ENCODE results near the gene KLC4. TPM values are rescaled to one million over a fixed set of nuclear protein-coding genes. Genes with fewer than 3 reads are reported as not detected.

KLC4 gene
- total and polyA plus RNA-seq, 9 of the 15 experiments (the other 6 are each of a cell fraction or from before 2014, with no cell fraction given), result 1.7 to 16.2 (median 7.7) TPM

DNA sequence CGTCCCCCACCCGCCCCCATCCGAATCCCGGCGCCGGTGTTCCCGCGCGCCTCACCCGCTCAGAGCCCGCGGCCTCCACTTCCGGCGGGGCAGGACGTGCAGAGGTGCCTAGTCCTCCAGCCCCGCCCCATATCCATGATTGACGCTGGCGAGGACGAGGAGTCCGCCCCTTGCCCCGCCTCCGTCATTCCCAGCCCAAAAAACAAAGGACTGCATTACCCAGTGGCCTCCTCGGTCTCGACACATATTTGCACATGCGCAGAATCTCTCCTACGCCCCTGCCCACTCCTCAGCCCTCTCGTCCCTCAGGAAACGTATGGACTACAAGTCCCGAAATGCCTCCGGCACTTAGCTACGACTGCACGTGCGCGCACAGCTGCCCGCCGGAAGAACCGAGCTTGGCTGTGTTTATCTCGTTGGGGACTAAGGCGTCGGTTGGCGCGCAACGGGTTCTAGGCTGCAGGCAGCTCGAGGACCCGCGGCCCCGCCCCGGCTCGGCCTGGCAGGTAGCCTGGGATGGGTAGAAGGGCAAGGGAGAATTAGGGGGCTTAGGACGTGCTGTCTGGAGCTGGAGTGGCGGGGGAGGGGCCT is 45.5 kb upstream of the KLC4 start, which contains the start of the genes KLHDC3 and MEA1 (continued):
- TF ChIP-seq HOXB6 (CRISPR knock-in tag; IDR thresholded peaks at IDR 0.05; ENCODE audit: borderline replicate concordance) (no peak), RUNX1 (IDR thresholded peaks at IDR 0.05; ENCODE audit: low read depth) (no peak), NR1H2 (CRISPR knock-in tag; IDR thresholded peaks at IDR 0.05) (no peak), ZNF76 (CRISPR knock-in tag; IDR thresholded peaks at IDR 0.05; ENCODE audit: borderline replicate concordance) (no peak), ZNF146 (CRISPR knock-in tag; IDR thresholded peaks at IDR 0.05; ENCODE audit: unreplicated experiment) (no peak), ZNF583 (CRISPR knock-in tag; IDR thresholded peaks at IDR 0.05) (no peak)
- TF ChIP-seq, protein P1, sequence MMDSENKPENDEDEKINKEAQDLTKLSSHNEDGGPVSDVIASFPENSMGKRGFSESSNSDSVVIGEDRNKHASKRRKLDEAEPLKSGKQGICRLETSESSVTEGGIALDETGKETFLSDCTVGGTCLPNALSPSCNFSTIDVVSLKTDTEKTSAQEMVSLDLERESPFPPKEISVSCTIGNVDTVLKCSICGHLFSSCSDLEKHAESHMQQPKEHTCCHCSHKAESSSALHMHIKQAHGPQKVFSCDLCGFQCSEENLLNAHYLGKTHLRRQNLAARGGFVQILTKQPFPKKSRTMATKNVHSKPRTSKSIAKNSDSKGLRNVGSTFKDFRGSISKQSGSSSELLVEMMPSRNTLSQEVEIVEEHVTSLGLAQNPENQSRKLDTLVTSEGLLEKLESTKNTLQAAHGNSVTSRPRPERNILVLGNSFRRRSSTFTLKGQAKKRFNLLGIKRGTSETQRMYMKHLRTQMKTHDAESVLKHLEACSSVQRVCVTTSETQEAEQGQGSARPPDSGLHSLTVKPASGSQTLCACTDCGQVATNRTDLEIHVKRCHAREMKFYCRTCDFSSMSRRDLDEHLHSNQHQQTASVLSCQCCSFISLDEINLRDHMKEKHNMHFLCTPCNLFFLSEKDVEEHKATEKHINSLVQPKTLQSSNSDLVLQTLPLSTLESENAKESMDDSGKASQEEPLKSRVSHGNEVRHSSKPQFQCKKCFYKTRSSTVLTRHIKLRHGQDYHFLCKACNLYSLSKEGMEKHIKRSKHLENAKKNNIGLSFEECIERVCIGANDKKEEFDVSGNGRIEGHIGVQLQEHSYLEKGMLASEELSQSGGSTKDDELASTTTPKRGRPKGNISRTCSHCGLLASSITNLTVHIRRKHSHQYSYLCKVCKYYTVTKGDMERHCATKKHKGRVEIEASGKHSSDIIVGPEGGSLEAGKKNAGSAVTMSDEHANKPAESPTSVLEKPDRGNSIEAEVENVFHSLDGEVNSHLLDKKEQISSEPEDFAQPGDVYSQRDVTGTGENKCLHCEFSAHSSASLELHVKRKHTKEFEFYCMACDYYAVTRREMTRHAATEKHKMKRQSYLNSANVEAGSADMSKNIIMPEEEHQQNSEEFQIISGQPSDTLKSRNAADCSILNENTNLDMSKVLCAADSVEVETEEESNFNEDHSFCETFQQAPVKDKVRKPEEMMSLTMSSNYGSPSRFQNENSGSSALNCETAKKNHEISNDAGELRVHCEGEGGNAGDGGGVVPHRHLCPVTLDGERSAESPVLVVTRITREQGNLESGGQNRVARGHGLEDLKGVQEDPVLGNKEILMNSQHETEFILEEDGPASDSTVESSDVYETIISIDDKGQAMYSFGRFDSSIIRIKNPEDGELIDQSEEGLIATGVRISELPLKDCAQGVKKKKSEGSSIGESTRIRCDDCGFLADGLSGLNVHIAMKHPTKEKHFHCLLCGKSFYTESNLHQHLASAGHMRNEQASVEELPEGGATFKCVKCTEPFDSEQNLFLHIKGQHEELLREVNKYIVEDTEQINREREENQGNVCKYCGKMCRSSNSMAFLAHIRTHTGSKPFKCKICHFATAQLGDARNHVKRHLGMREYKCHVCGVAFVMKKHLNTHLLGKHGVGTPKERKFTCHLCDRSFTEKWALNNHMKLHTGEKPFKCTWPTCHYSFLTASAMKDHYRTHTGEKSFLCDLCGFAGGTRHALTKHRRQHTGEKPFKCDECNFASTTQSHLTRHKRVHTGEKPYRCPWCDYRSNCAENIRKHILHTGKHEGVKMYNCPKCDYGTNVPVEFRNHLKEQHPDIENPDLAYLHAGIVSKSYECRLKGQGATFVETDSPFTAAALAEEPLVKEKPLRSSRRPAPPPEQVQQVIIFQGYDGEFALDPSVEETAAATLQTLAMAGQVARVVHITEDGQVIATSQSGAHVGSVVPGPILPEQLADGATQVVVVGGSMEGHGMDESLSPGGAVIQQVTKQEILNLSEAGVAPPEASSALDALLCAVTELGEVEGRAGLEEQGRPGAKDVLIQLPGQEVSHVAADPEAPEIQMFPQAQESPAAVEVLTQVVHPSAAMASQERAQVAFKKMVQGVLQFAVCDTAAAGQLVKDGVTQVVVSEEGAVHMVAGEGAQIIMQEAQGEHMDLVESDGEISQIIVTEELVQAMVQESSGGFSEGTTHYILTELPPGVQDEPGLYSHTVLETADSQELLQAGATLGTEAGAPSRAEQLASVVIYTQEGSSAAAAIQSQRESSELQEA (IDR thresholded peaks at IDR 0.05; ENCODE audit: low read depth), result no peak
- TF ChIP-seq, protein P2, sequence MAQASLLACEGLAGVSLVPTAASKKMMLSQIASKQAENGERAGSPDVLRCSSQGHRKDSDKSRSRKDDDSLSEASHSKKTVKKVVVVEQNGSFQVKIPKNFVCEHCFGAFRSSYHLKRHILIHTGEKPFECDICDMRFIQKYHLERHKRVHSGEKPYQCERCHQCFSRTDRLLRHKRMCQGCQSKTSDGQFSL (CRISPR knock-in tag; IDR thresholded peaks at IDR 0.05), result no peak
- TF ChIP-seq, protein P2 (tag; IDR thresholded peaks at IDR 0.05), result no peak
- TF ChIP-seq, protein P3, sequence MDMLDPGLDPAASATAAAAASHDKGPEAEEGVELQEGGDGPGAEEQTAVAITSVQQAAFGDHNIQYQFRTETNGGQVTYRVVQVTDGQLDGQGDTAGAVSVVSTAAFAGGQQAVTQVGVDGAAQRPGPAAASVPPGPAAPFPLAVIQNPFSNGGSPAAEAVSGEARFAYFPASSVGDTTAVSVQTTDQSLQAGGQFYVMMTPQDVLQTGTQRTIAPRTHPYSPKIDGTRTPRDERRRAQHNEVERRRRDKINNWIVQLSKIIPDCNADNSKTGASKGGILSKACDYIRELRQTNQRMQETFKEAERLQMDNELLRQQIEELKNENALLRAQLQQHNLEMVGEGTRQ (CRISPR knock-in tag; IDR thresholded peaks at IDR 0.05), result peak; percentile 83
- TF ChIP-seq, protein P4, sequence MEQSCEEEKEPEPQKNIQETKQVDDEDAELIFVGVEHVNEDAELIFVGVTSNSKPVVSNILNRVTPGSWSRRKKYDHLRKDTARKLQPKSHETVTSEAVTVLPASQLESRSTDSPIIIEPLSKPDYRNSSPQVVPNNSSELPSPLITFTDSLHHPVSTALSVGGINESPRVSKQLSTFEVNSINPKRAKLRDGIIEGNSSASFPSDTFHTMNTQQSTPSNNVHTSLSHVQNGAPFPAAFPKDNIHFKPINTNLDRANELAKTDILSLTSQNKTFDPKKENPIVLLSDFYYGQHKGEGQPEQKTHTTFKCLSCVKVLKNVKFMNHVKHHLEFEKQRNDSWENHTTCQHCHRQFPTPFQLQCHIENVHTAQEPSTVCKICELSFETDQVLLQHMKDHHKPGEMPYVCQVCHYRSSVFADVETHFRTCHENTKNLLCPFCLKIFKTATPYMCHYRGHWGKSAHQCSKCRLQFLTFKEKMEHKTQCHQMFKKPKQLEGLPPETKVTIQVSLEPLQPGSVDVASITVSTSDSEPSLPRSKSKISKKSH (CRISPR knock-in tag; IDR thresholded peaks at IDR 0.05), result no peak
- TF ChIP-seq, protein P5, sequence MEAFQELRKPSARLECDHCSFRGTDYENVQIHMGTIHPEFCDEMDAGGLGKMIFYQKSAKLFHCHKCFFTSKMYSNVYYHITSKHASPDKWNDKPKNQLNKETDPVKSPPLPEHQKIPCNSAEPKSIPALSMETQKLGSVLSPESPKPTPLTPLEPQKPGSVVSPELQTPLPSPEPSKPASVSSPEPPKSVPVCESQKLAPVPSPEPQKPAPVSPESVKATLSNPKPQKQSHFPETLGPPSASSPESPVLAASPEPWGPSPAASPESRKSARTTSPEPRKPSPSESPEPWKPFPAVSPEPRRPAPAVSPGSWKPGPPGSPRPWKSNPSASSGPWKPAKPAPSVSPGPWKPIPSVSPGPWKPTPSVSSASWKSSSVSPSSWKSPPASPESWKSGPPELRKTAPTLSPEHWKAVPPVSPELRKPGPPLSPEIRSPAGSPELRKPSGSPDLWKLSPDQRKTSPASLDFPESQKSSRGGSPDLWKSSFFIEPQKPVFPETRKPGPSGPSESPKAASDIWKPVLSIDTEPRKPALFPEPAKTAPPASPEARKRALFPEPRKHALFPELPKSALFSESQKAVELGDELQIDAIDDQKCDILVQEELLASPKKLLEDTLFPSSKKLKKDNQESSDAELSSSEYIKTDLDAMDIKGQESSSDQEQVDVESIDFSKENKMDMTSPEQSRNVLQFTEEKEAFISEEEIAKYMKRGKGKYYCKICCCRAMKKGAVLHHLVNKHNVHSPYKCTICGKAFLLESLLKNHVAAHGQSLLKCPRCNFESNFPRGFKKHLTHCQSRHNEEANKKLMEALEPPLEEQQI (IDR thresholded peaks at IDR 0.05), result no peak
- TF ChIP-seq, protein P6, sequence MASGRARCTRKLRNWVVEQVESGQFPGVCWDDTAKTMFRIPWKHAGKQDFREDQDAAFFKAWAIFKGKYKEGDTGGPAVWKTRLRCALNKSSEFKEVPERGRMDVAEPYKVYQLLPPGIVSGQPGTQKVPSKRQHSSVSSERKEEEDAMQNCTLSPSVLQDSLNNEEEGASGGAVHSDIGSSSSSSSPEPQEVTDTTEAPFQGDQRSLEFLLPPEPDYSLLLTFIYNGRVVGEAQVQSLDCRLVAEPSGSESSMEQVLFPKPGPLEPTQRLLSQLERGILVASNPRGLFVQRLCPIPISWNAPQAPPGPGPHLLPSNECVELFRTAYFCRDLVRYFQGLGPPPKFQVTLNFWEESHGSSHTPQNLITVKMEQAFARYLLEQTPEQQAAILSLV (tag; IDR thresholded peaks at IDR 0.05), result no peak
